GM18505 (cell line): ENCODE results near the gene OR6X1.

Experiments used
- ATAC-seq: cut with Tn5 transposase; IDR thresholded peaks from one replicate; pipeline ENCODE4 v1.9.1; 2021; ENCODE audit not compliant: unreplicated experiment
- POLR2A ChIP-seq: IDR thresholded peaks from 4 replicates; pipeline ENCODE4 v1.6.1; 2011; ENCODE audit warnings: borderline replicate concordance; ENCODE audit not compliant: insufficient read depth, insufficient read length; ENCODE audit errors: extremely low read depth

Gene OR6X1

GRCh38 chr11:123754101-123754568 lies at the start of gene OR6X1:
TSS of gene OR6X1 (minus strand) at chr11:123754518. CDS start at chr11:123754518, 0 bp downstream.
- TF ChIP-seq POLR2A, result no peak
- no peak for ATAC-seq

- no peak for TF ChIP-seq POLR2A
- no peak for ATAC-seq
Measured at GRCh38 chr11:123801765-123802164, 47.4 kb upstream of the OR6X1 start.

- ATAC-seq, result no peak
- TF ChIP-seq POLR2A, result no peak
Measured at GRCh38 chr11:123800036-123800435, 45.7 kb upstream of the OR6X1 start.

GRCh38 chr11:123799438-123799837 lies 45.1 kb upstream of the OR6X1 start:
- ATAC-seq, result no peak
- no peak for TF ChIP-seq POLR2A

- TF ChIP-seq POLR2A, result no peak
Measured at GRCh38 chr11:123798513-123799252, 44.4 kb upstream of the OR6X1 start.

GRCh38 chr11:123798079-123798478 lies 43.8 kb upstream of the OR6X1 start:
- no peak for TF ChIP-seq POLR2A
- no peak for ATAC-seq

More at GRCh38 chr11:123798513-123799252, 44.4 kb upstream of the OR6X1 start:
- no peak for ATAC-seq

GRCh38 chr11:123797541-123797940 lies 43.2 kb upstream of the OR6X1 start:
- no peak for TF ChIP-seq POLR2A
- ATAC-seq, result no peak

- no peak for ATAC-seq
- no peak for TF ChIP-seq POLR2A
Measured at GRCh38 chr11:123797114-123797513, 42.8 kb upstream of the OR6X1 start.

- no peak for ATAC-seq
- TF ChIP-seq POLR2A, result no peak
Measured at GRCh38 chr11:123796226-123796625, 41.9 kb upstream of the OR6X1 start.

GRCh38 chr11:123783536-123783935 lies 29.2 kb upstream of the OR6X1 start:
- no peak for ATAC-seq
- no peak for TF ChIP-seq POLR2A

GRCh38 chr11:123778511-123778910 lies 24.2 kb upstream of the OR6X1 start:
- TF ChIP-seq POLR2A, result no peak
- no peak for ATAC-seq

- ATAC-seq, result no peak
- no peak for TF ChIP-seq POLR2A
Measured at GRCh38 chr11:123775715-123776549, 21.6 kb upstream of the OR6X1 start.

- no peak for ATAC-seq
- TF ChIP-seq POLR2A, result no peak
Measured at GRCh38 chr11:123775289-123775688, 21.0 kb upstream of the OR6X1 start.

GRCh38 chr11:123773959-123774358 lies 19.6 kb upstream of the OR6X1 start:
- ATAC-seq, result no peak
- no peak for TF ChIP-seq POLR2A

- no peak for ATAC-seq
- no peak for TF ChIP-seq POLR2A
Measured at GRCh38 chr11:123773026-123773425, 18.7 kb upstream of the OR6X1 start.

GRCh38 chr11:123771664-123772063 lies 17.3 kb upstream of the OR6X1 start:
- TF ChIP-seq POLR2A, result no peak
- ATAC-seq, result no peak
